Measurements from ENCODE around the gene TRAPPC2L. TPM values are rescaled to one million over a fixed set of nuclear protein-coding genes. Genes with fewer than 3 reads are reported as not detected.

Gene TRAPPC2L
- total and polyA plus RNA-seq, 2 of the 13 experiments (the other 11 are each of a cell fraction or from before 2014, with no cell fraction given): 96.3 to 107 TPM

- H3K4me1 ChIP-seq (ENCODE audit: insufficient read depth, low read length): no peaks in the 10 kb centered on the region
- no peak for ATAC-seq
Measured at GRCh38 chr16:88891083-88891482, 34.2 kb downstream of the TRAPPC2L start.

GRCh38 chr16:88892065-88892464 is 35.1 kb downstream of the TRAPPC2L start:
- no peak overlapping the region for H2AFZ ChIP-seq (ENCODE audit: low read length)
- POLR2A ChIA-PET: no interaction called here
- in situ Hi-C loops (cut with HindIII; ENCODE audit: extremely low pct_ligation_motif_present, low pct_unique_long_range_greater_than_20kb) (no loop called here), intact Hi-C loops (cut with micrococcal nuclease; ENCODE audit: unreplicated experiment) (no loop called here)
- no peaks in the 10 kb centered on the region for H3K36me3 ChIP-seq (replicated peaks in 1 of 2; ENCODE audit: control insufficient read depth in 1 of 2, insufficient read depth in 2 of 2, low read length in 2 of 2)
- H3K27ac ChIP-seq (ENCODE audit: extremely low read length, insufficient read depth, low read length): no peak overlapping the region
- no peaks in the 10 kb centered on the region for H3K9me3 ChIP-seq (ENCODE audit: low read length)
- no peaks in the 10 kb centered on the region for H3K4me1 ChIP-seq (ENCODE audit: insufficient read depth, low read length)
- 25% methylated on average over 8 of the region's 20 CpGs for WGBS (ENCODE audit: low lambda C conversion rate)
- BruUV-seq (replicated peaks): no TSS peak
- CTCF ChIA-PET (ENCODE audit: low intra/inter-chr PET ratio, low total read pairs): no interaction called here
- ATAC-seq (no peak), DNase-seq (ENCODE audit: low spot score) (no peak), FAIRE-seq (no peak)
- H3K4me2 ChIP-seq (ENCODE audit: low read depth, low read length): no peak overlapping the region
- H3K27me3 ChIP-seq (ENCODE audit: control insufficient read depth in 1 of 2, insufficient read depth in 2 of 2, low read length in 2 of 2): peaks cover 46 to 90% of the 10 kb centered on the region in 2 experiments
- H4K20me1 ChIP-seq (ENCODE audit: insufficient read depth, low read length): peaks cover 9% of the 10 kb centered on the region; the same call in 1 of the 2 replicates
- H3K4me3 ChIP-seq (replicated peaks in 1 of 3; ENCODE audit: insufficient read depth in 1 of 3, low read depth in 2 of 3, low read length in 3 of 3): no peak overlapping the region
- no peaks in the 10 kb centered on the region for H3K79me2 ChIP-seq (ENCODE audit: insufficient read depth, low read length)
- H3K9ac ChIP-seq (ENCODE audit: insufficient read depth, low read depth, low read length): no peak overlapping the region
- TF ChIP-seq NFIB (CRISPR knock-in tag; IDR thresholded peaks at IDR 0.05; ENCODE audit: borderline replicate concordance): no peak
- no peak for TF ChIP-seq USF2 (IDR thresholded peaks at IDR 0.05; ENCODE audit: low read depth, low read length)
- no peak for TF ChIP-seq USF2 (CRISPR knock-in tag; IDR thresholded peaks at IDR 0.05; ENCODE audit: borderline replicate concordance)
- peak; percentile 23; the same call in 1 of the 2 replicates for TF ChIP-seq EZH2 (conservative IDR thresholded peaks at IDR 0.05; ENCODE audit: low read depth, low read length)
- TF ChIP-seq ZNF446 (CRISPR knock-in tag; IDR thresholded peaks at IDR 0.05): no peak
- no peak for TF ChIP-seq ZBTB7B (CRISPR knock-in tag; IDR thresholded peaks at IDR 0.05)
- TF ChIP-seq ZNF607 (CRISPR knock-in tag; IDR thresholded peaks at IDR 0.05; ENCODE audit: borderline replicate concordance): no peak
- TF ChIP-seq ZBTB42 (CRISPR knock-in tag; IDR thresholded peaks at IDR 0.05): no peak
- TF ChIP-seq ERF (CRISPR knock-in tag; IDR thresholded peaks at IDR 0.05): no peak
- TF ChIP-seq ZNF605 (CRISPR knock-in tag; IDR thresholded peaks at IDR 0.05): no peak
- TF ChIP-seq ZNF850 (CRISPR knock-in tag; conservative IDR thresholded peaks at IDR 0.05): no peak
- TF ChIP-seq NFKBIZ (CRISPR knock-in tag; IDR thresholded peaks at IDR 0.05): no peak
- 0 out of 2 replicates have a peak, but pooled peaks have one; percentile 36 for TF ChIP-seq NR1H2 (CRISPR knock-in tag; IDR thresholded peaks at IDR 0.05; ENCODE audit: borderline replicate concordance, low read depth)
- no peak for TF ChIP-seq IRF1 (CRISPR knock-in tag; IDR thresholded peaks at IDR 0.05; ENCODE audit: low read depth)
- no peak for TF ChIP-seq ZNF724P (CRISPR knock-in tag; IDR thresholded peaks at IDR 0.05; ENCODE audit: borderline replicate concordance)

More at GRCh38 chr16:88891083-88891482, 34.2 kb downstream of the TRAPPC2L start:
- in situ Hi-C loops (cut with HindIII; ENCODE audit: extremely low pct_ligation_motif_present, low pct_unique_long_range_greater_than_20kb) (no loop called here), intact Hi-C loops (cut with micrococcal nuclease; ENCODE audit: unreplicated experiment) (no loop called here)
- WGBS (ENCODE audit: low lambda C conversion rate): 38% methylated on average over 16 of the region's 16 CpGs
- no TSS peak for BruUV-seq (replicated peaks)
- no peak overlapping the region for H3K27ac ChIP-seq (ENCODE audit: extremely low read length, insufficient read depth, low read length)
- no peak overlapping the region for H3K4me2 ChIP-seq (ENCODE audit: low read depth, low read length)
- ChIA-PET POLR2A (no interaction called here), CTCF (ENCODE audit: low intra/inter-chr PET ratio, low total read pairs) (no interaction called here)
- H3K36me3 ChIP-seq (replicated peaks in 1 of 2; ENCODE audit: control insufficient read depth in 1 of 2, insufficient read depth in 2 of 2, low read length in 2 of 2): no peaks in the 10 kb centered on the region
- TF ChIP-seq EZH2 (conservative IDR thresholded peaks at IDR 0.05; ENCODE audit: low read depth, low read length) (peak; percentile 18; the same call in 1 of the 2 replicates), HNRNPK (IDR thresholded peaks at IDR 0.05; ENCODE audit: low read depth, low read length, poor library complexity, severe bottlenecking) (no peak), CREM (IDR thresholded peaks at IDR 0.05) (no peak), CREM (CRISPR knock-in tag; IDR thresholded peaks at IDR 0.05) (no peak), PLRG1 (conservative IDR thresholded peaks at IDR 0.05) (no peak), ZNF350 (CRISPR knock-in tag; IDR thresholded peaks at IDR 0.05; ENCODE audit: borderline replicate concordance, low read depth) (no peak)
- H3K9ac ChIP-seq (ENCODE audit: insufficient read depth, low read depth, low read length): no peak overlapping the region
- H4K20me1 ChIP-seq (ENCODE audit: insufficient read depth, low read length): peaks cover 17% of the 10 kb centered on the region; the same call in 1 of the 2 replicates
- peaks cover 42 to 90% of the 10 kb centered on the region in 2 experiments for H3K27me3 ChIP-seq (ENCODE audit: control insufficient read depth in 1 of 2, insufficient read depth in 2 of 2, low read length in 2 of 2)
- no peak for DNase-seq (ENCODE audit: low spot score)
- H2AFZ ChIP-seq (ENCODE audit: low read length): no peak overlapping the region
- FAIRE-seq: no peak
- no peaks in the 10 kb centered on the region for H3K9me3 ChIP-seq (ENCODE audit: low read length)
- no peak overlapping the region for H3K4me3 ChIP-seq (replicated peaks in 1 of 3; ENCODE audit: insufficient read depth in 1 of 3, low read depth in 2 of 3, low read length in 3 of 3)
- H3K79me2 ChIP-seq (ENCODE audit: insufficient read depth, low read length): no peaks in the 10 kb centered on the region

All from HepG2 (cell line).